Gastrocnemius medialis (tissue), 4 donors: ENCODE results near the gene CYB5R3.

ENCODE experiments used
- POLR2A ChIP-seq, 2 donors: fragments of 450-650 bp; IDR thresholded peaks; one replicate each; pipeline ENCODE4 v1.6.1; 2017; ENCODE audit warnings: antibody characterized with exemption in 2 of 2, mild to moderate bottlenecking in 2 of 2, moderate library complexity in 2 of 2
- TF ChIP-seq, protein P1 (sequence below), 5 experiments: fragments of 450-650 bp in 3 of 5; fragments of 200-600 bp in 2 of 5; sonication (generic) in 2 of 5; IDR thresholded peaks in 4 of 5; conservative IDR thresholded peaks in 1 of 5; 1 replicate in 4 of 5; 2 replicates in 1 of 5; pipeline ENCODE4 v1.5.1; 2016 to 2019; ENCODE audit warnings: antibody characterized with exemption in 5 of 5, mild to moderate bottlenecking in 3 of 5, moderate library complexity in 3 of 5

DNA sequence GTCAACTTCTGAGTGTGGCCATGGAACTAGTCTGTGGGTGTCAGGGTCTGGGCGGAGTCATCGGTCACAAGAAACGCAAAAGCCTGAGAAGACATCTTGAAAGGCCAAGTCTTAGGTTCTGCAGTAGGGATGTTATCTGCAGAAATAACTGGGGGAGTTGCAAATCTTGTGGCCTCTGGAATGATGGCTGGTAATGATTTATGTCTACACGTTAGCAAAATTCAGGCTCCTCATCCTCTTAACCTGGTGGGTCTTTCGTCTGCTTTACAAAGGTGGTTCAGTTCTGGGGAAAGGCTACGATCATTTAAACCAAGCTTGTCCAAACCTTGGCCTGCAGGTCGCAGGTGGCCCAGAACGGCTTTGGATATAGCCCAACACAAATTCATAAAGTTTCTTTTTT lies 7.4 kb upstream of the CYB5R3 start:
- TF ChIP-seq, protein P1, sequence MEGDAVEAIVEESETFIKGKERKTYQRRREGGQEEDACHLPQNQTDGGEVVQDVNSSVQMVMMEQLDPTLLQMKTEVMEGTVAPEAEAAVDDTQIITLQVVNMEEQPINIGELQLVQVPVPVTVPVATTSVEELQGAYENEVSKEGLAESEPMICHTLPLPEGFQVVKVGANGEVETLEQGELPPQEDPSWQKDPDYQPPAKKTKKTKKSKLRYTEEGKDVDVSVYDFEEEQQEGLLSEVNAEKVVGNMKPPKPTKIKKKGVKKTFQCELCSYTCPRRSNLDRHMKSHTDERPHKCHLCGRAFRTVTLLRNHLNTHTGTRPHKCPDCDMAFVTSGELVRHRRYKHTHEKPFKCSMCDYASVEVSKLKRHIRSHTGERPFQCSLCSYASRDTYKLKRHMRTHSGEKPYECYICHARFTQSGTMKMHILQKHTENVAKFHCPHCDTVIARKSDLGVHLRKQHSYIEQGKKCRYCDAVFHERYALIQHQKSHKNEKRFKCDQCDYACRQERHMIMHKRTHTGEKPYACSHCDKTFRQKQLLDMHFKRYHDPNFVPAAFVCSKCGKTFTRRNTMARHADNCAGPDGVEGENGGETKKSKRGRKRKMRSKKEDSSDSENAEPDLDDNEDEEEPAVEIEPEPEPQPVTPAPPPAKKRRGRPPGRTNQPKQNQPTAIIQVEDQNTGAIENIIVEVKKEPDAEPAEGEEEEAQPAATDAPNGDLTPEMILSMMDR (IDR thresholded peaks at IDR 0.05 in 4 of 5, conservative IDR thresholded peaks at IDR 0.05 in 1 of 5): no peak
- TF ChIP-seq POLR2A (IDR thresholded peaks at IDR 0.05): no peak
